ENCODE results near the gene OR52E4.

Gene OR52E4

DNA sequence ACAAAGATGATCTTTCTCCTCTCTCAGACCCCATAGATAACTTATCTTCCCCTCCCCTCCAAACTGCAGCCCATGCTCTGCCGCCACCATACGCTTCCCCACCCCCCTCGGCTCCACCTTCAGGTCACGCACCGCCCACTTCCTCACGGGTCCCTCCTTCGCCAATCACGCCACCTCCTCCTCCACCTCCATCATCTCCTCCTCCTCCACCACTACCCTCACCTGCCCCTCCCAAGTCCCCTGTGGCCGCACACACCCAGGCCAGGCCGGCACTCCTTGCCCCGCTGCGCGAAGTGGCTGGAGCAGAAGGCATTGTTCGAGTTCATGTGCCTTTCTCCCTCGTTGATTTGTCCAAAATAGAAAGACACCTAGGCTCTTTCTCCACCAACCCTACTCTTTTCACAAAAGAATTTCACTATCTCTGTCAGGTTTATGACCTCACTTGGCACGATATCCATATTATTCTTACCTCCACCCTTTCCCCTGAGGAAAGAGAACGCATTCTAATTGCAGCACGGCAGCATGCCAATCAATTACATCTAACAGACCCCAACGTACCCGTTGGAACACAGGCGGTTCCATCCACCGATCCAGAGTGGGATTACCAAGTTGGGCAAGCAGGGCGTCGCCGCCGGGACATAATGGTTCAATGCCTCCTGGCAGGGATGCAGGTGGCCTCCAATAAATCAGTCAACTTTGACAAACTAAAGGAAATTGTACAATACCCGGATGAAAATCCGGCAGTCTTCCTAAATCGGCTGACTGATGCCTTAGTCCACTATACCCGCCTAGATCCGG lies 49.3 kb downstream of the OR52E4 start:
- no peak for DNase-seq (ENCODE audit: low spot score)

DNA sequence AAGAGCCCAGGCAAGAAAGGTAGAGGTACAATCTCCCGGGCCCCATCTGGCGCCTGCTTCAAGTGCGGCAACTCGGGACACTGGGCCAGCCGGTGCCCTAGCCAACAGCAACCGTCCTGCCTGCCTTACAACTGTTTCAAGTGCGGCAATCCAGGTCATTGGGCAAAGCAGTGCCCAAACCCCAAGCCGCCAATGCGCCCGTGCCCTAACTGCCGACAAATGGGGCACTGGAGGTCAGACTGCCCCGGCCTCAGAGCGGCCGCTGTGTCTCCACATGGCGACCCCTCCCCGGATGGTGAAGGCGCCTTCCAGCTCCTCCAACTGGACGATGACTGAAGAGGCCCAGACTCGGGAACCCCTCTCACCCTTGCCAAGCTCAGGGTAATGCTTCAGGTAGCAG lies 50.2 kb downstream of the OR52E4 start:
- DNase-seq (ENCODE audit: low spot score), result no peak

DNA sequence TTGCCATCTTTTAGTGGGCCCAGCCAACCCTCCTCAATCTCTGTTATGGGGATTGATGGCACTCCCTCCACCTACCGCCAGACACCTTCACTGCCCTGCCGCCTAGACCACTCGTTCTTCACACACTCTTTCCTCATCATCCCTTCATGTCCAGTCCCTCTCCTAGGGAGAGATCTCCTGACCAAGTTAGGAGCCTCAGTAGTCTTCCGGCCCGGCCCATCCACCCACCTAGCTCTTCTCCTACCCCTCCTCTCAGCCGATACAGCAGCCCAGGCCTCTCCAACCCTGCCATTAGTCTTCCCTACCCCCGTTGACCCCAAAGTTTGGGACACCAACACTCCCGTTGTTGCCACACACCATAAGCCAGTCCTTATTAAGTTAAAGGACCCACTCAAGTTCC lies 50.6 kb downstream of the OR52E4 start:
- DNase-seq (ENCODE audit: low spot score), result no peak

DNA sequence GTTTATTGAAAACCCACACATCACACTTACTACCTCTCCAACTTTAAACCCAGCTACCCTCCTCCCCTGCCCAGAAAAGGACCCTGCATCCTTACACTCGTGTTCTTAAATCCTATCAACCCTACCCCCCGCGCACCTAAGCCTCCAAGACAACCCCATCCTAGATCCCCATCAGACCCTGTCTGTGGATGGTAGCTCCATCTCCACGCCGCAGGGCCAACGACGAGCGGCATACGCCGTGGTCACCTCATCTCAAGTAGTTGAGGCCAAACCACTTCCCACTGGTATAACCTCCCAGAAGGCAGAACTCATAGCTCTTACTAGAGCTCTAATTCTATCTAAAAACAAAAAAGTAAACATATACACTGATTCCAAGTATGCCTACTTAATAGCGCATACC lies 52.2 kb downstream of the OR52E4 start:
- no peak for DNase-seq (ENCODE audit: low spot score)

DNA sequence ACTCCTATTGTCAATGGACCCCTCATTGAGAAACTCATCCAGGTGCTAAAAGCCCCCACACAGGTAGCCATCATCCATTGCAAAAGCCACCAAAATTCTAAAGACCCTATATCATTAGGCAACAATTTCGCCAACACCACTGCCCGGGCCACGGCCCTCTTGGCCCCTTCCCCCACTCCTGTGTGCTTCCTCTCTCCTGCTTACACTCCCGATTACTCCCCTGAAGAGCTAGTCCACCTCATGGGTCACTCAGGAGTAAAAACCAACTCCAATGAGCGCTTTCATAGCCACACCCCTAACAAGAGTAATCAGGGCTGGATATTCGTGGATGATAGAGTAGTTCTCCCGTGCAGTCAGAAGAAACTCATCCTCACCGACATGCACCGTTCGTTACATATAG lies 52.7 kb downstream of the OR52E4 start:
- DNase-seq (ENCODE audit: low spot score), result no peak

Measured in HuH-7.5 (cell line).